Endodermal cell (in vitro differentiated cells): ENCODE results near the gene ANGEL1. TPM values are rescaled to one million over a fixed set of nuclear protein-coding genes. Genes with fewer than 3 reads are reported as not detected.

Source experiments
- DNase-seq: peaks from one replicate; pipeline ENCODE4 v3.0.0-alpha.2; 2017
- H3K27ac ChIP-seq: 2 replicates; pipeline ENCODE4 v1.5.1; 2013; ENCODE audit warnings: mild to moderate bottlenecking, low read depth, low read length, moderate library complexity
- H3K27me3 ChIP-seq: 2 replicates; pipeline ENCODE4 v1.6.1; 2013; ENCODE audit warnings: mild to moderate bottlenecking, low read length, moderate library complexity; ENCODE audit not compliant: insufficient read depth, control insufficient read depth, poor library complexity, severe bottlenecking
- H3K36me3 ChIP-seq: 2 replicates; pipeline ENCODE4 v1.7.0; 2013; ENCODE audit warnings: mild to moderate bottlenecking, low read length, moderate library complexity; ENCODE audit not compliant: control insufficient read depth, insufficient read depth
- H3K4me1 ChIP-seq: one replicate; pipeline ENCODE4 v1.7.0; 2013; ENCODE audit warnings: low read length; ENCODE audit not compliant: control insufficient read depth, insufficient read depth
- H3K4me3 ChIP-seq: 2 replicates; pipeline ENCODE4 v1.5.1; 2013; ENCODE audit warnings: mild to moderate bottlenecking, low read length, moderate library complexity
- H3K9ac ChIP-seq: 2 replicates; pipeline ENCODE4 v1.6.1; 2013; ENCODE audit warnings: mild to moderate bottlenecking, low read length, moderate library complexity; ENCODE audit not compliant: poor library complexity, severe bottlenecking; ENCODE audit errors: extremely low read depth
- H3K9me3 ChIP-seq: 2 replicates; pipeline ENCODE4 v1.6.1; 2013; ENCODE audit warnings: mild to moderate bottlenecking, low read length, moderate library complexity; ENCODE audit not compliant: control insufficient read depth
- H3K27ac Mint-ChIP-seq: 2 replicates; pipeline ENCODE4 v1.8.0; 2020; ENCODE audit warnings: mixed read lengths
- H3K27me3 Mint-ChIP-seq: 2 replicates; pipeline ENCODE4 v1.8.0; 2021; ENCODE audit warnings: mild to moderate bottlenecking, mixed read lengths; ENCODE audit not compliant: insufficient read depth
- H3K36me3 Mint-ChIP-seq: 2 replicates; pipeline ENCODE4 v1.8.0; 2020; ENCODE audit warnings: low read depth, mixed read lengths
- H3K4me1 Mint-ChIP-seq: 2 replicates; pipeline ENCODE4 v1.8.0; 2020; ENCODE audit warnings: mixed read lengths
- H3K4me3 Mint-ChIP-seq: 2 replicates; pipeline ENCODE4 v1.8.0; 2020; ENCODE audit warnings: mild to moderate bottlenecking, moderate library complexity, mixed read lengths
- H3K9me3 Mint-ChIP-seq: 2 replicates; pipeline ENCODE4 v1.8.0; 2020; ENCODE audit warnings: mild to moderate bottlenecking, mixed read lengths
- WGBS, 2 experiments: methylation state at CpG; one replicate each; pipeline versions ENCODE4 v1.1.5 to v1.1.7; 2013; ENCODE audit warnings: missing lambda C conversion rate in 2 of 2, mixed read lengths in 1 of 2; ENCODE audit not compliant: insufficient coverage in 1 of 2, insufficient read length in 1 of 2; 5-methylcytosine and 5-hydroxymethylcytosine counted together
- total RNA-seq, 2 donors: library from RNA; stranded (reverse); fragmentation: NEBNext Ultra II Directional in 1 of 2; extraction: Animal tissue kit (Norgen Biotek cat#: 25700) in 1 of 2; gene quantifications; 2 replicates in 1 of 2; 3 replicates in 1 of 2; pipeline ENCODE4 v1.2.1, GENCODE V29; 2021
- TF ChIP-seq, protein P1 (sequence below): fragments of 200-600 bp; sonication (generic); conservative IDR thresholded peaks from 2 replicates; pipeline ENCODE4 v1.5.0; 2021; ENCODE audit warnings: antibody characterized with exemption, mild to moderate bottlenecking

The ANGEL1 gene
- total RNA-seq, 2 donors from 2014 or later, result 21.5 to 32.5 TPM

DNA sequence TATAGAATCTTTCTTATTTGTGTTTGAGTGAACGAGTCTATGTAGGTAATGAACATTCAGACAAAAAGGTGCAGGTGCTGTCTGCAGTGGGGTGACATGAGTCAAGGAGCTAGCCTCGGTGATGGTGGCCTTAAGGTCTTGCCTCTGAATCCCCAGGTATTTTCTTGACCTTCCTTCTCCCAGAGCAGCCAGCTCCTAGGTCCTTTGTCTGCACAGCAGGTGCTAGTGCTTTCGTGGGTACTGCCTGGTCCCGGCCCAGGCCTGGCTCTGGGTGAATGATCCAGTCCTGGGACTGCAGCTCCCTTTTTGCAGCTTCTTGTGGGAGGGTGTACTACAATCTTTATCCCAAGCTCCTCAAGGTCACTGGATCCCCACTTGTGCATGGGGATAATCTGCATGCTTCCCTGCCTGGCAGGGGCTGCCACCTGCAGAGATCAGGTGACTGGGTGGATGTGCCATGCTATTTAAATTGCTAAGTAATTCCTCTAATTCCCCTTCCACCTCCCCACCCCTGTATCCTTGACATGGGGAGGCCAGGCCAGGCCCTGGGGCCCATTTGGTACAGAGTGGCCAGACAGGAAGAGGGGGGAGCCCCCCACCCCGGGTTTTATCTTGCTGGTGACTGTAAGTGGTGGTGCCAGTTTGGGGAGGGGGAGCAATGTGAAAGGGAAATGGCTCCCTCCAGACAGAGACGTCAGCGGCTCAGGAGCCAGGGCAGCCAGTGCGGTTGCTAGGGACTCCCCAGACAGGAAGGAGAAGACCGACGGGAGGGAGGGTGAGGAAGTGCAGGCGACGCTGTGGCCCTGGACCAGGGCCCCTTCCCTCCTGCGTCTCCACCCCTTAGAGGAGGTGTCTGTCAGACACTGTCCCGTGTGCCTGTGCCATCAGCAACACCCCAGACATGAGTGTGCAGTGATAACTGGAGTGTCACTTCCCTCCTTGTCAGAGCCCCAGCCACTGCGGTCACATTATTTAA lies 44.7 kb downstream of the ANGEL1 start:
- Mint-ChIP-seq H3K27me3 (peaks cover 36% of the 10 kb centered on the region), H3K36me3 (peaks cover 2% of the 10 kb centered on the region), H3K9me3 (no peaks in the 10 kb centered on the region), H3K4me3 (no peak overlapping the region), H3K27ac (no peak overlapping the region), H3K4me1 (peaks cover 11% of the 10 kb centered on the region)
- Histone ChIP-seq H3K36me3 (no peaks in the 10 kb centered on the region), H3K4me1 (peaks cover 6% of the 10 kb centered on the region), H3K27ac (peak overlapping the region; percentile 51), H3K9ac (no peak overlapping the region), H3K27me3 (peaks cover 15% of the 10 kb centered on the region), H3K9me3 (no peaks in the 10 kb centered on the region), H3K4me3 (no peak overlapping the region)
- DNase-seq, result peak; percentile 75
- TF ChIP-seq, protein P1, sequence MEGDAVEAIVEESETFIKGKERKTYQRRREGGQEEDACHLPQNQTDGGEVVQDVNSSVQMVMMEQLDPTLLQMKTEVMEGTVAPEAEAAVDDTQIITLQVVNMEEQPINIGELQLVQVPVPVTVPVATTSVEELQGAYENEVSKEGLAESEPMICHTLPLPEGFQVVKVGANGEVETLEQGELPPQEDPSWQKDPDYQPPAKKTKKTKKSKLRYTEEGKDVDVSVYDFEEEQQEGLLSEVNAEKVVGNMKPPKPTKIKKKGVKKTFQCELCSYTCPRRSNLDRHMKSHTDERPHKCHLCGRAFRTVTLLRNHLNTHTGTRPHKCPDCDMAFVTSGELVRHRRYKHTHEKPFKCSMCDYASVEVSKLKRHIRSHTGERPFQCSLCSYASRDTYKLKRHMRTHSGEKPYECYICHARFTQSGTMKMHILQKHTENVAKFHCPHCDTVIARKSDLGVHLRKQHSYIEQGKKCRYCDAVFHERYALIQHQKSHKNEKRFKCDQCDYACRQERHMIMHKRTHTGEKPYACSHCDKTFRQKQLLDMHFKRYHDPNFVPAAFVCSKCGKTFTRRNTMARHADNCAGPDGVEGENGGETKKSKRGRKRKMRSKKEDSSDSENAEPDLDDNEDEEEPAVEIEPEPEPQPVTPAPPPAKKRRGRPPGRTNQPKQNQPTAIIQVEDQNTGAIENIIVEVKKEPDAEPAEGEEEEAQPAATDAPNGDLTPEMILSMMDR, result no peak
- 47 to 67% methylated on average over 4 to 15 of the region's 15 CpGs for whole genome bisulfite sequencing, 2 experiments

DNA sequence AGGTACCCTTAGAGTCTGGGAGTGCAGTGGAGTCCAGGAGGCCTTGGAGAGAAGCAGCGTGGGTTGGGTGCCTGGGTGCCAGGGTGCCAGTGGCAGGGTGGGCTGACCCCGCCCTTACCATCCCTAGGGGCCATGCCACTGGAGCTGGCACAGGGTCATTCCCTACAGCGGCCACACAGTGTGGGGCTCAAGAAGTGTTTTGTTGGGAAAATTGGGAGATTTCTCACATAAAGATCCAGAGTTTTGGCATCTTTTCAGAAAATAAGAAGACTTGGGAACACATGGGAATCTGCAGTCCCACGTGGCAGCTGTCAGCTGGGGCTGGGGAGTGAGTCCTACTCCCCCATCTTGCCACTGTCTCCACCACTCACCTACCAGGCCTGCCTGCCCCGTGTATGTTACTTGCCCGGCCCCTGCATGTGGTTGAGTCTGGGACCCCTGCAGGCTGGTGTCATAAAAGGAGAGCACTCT lies 47.2 kb downstream of the ANGEL1 start:
- Mint-ChIP-seq H3K27ac (no peak overlapping the region), H3K4me1 (peaks cover 8% of the 10 kb centered on the region), H3K27me3 (peaks cover 54% of the 10 kb centered on the region), H3K9me3 (no peaks in the 10 kb centered on the region), H3K4me3 (no peak overlapping the region), H3K36me3 (peaks cover 3% of the 10 kb centered on the region)
- TF ChIP-seq, protein P1, result no peak
- no peaks in the 10 kb centered on the region for H3K9me3 ChIP-seq
- H3K36me3 ChIP-seq, result no peaks in the 10 kb centered on the region
- 80 to 90% methylated on average over 6 of the region's 6 CpGs for WGBS, 2 experiments
- no peak overlapping the region for H3K4me3 ChIP-seq
- H3K27ac ChIP-seq, result no peak overlapping the region
- H3K4me1 ChIP-seq, result no peaks in the 10 kb centered on the region
- H3K27me3 ChIP-seq, result peaks cover 32% of the 10 kb centered on the region
- DNase-seq, result peak; percentile 44
- H3K9ac ChIP-seq, result no peak overlapping the region

DNA sequence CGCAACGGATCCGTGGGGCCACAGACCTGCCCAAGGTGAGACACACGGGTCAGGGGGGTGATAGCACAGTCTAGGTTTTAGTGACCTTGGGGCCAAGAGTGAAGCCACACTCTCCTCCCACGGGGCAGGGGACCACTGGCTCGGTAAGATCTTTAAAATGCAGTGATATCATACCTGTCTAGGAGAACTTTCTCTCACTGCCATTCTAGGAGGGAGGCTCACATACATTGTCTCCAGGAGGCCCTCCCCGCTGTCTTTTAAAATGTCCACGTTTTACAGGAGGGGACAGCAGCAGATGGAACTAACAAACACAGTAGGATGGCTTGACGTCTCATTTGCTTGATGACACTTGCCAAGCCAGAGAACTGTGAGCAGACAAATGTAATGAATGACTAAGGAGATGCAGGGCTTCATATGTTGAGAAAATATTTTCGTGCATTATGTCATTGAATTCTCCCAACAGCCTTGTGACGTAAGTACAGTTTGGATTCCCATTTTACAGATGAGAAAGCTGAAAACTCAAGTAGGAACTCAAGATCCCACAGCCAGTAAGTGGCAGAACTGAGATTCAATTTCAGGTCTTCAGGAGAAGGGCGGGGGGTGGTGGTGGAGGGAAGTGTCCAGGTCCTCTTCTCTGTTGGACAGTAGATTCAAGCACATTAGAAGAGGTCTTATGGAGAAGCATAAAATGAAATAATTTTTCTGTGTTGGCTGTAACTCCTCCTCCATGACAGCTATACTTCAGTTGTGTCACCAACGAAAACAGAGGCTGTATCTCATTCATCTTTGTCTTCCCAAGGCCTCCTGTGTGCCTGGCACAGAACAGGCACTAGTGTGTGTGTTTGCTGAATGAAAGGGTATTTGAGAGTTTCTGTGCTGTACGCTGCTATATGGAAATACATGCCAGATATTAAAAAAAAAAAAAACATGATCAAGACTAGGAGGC lies 49.3 kb downstream of the ANGEL1 start:
- TF ChIP-seq, protein P1, result no peak
- peak overlapping the region; percentile 82 for H3K4me3 ChIP-seq

More for the DNA sequence above, 49.3 kb downstream of the ANGEL1 start:
- no peak overlapping the region for H3K27ac Mint-ChIP-seq
- DNase-seq, result peak; percentile 21
- 91% methylated on average over 10 to 14 of the region's 14 CpGs for WGBS, 2 experiments
- peaks cover 7% of the 10 kb centered on the region for H3K4me1 Mint-ChIP-seq
- peaks cover 3% of the 10 kb centered on the region for H3K36me3 Mint-ChIP-seq
- H3K27me3 Mint-ChIP-seq, result peaks cover 73% of the 10 kb centered on the region
- Histone ChIP-seq H3K9me3 (no peaks in the 10 kb centered on the region), H3K27ac (no peak overlapping the region), H3K9ac (no peak overlapping the region), H3K36me3 (no peaks in the 10 kb centered on the region), H3K4me1 (no peaks in the 10 kb centered on the region), H3K27me3 (peaks cover 50% of the 10 kb centered on the region)
- H3K4me3 Mint-ChIP-seq, result peak overlapping the region; percentile 65
- H3K9me3 Mint-ChIP-seq, result no peaks in the 10 kb centered on the region
